GM23338 (cell line): ENCODE measurements around the gene TNFAIP1. TPM values are rescaled to one million over a fixed set of nuclear protein-coding genes. Genes with fewer than 3 reads are reported as not detected.

Experiments used
- ATAC-seq: fragments of 200-7000 bp; cut with Tn5 transposase; 3 replicates; pipeline ENCODE4 v1.9.1; 2020
- DNase-seq: peaks from one replicate; pipeline ENCODE4 v3.0.0-alpha.2; 2015; ENCODE audit warnings: low spot score
- H2AFZ ChIP-seq: fragments of 200-600 bp; sonication (generic); 2 replicates; pipeline ENCODE4 v1.8.0; 2016; ENCODE audit warnings: antibody characterized with exemption, mild to moderate bottlenecking, moderate library complexity
- H3F3A ChIP-seq: fragments of 200-600 bp; sonication (generic); replicated peaks from 2 replicates; pipeline ENCODE4 v1.8.0; 2017; ENCODE audit warnings: antibody characterized with exemption, mixed run types, low read depth
- H3K27ac ChIP-seq: fragments of 200-600 bp; sonication (generic); 2 replicates; pipeline ENCODE4 v1.6.1; 2016; ENCODE audit warnings: low read depth
- H3K27me3 ChIP-seq: fragments of 200-600 bp; sonication (generic); 2 replicates; pipeline ENCODE4 v1.8.0; 2016; ENCODE audit warnings: mild to moderate bottlenecking, mixed run types, moderate library complexity; ENCODE audit not compliant: insufficient read depth
- H3K36me3 ChIP-seq: fragments of 200-600 bp; sonication (generic); 2 replicates; pipeline ENCODE4 v1.8.0; 2016; ENCODE audit warnings: mild to moderate bottlenecking; ENCODE audit not compliant: insufficient read depth
- H3K4me1 ChIP-seq: fragments of 200-600 bp; sonication (generic); 2 replicates; pipeline ENCODE4 v1.8.0; 2016; ENCODE audit warnings: mild to moderate bottlenecking, moderate library complexity; ENCODE audit not compliant: insufficient read depth
- H3K4me2 ChIP-seq: fragments of 200-600 bp; sonication (generic); 2 replicates; pipeline ENCODE4 v1.7.1; 2017; ENCODE audit warnings: mixed run types
- H3K4me3 ChIP-seq: fragments of 200-600 bp; sonication (generic); 2 replicates; pipeline ENCODE4 v1.6.1; 2016; ENCODE audit warnings: mixed run types
- H3K79me2 ChIP-seq: fragments of 200-600 bp; sonication (generic); replicated peaks from 2 replicates; pipeline ENCODE4 v1.8.0; 2017; ENCODE audit warnings: mild to moderate bottlenecking; ENCODE audit not compliant: insufficient read depth
- H3K9me2 ChIP-seq: fragments of 200-600 bp; sonication (generic); 2 replicates; pipeline ENCODE4 v1.8.0; 2017; ENCODE audit not compliant: insufficient read depth
- H4K20me1 ChIP-seq: fragments of 200-600 bp; sonication (generic); replicated peaks from 2 replicates; pipeline ENCODE4 v1.8.0; 2017; ENCODE audit warnings: mild to moderate bottlenecking; ENCODE audit not compliant: insufficient read depth
- H3K27ac Mint-ChIP-seq: 2 replicates; pipeline ENCODE4 v1.8.0; 2020; ENCODE audit warnings: inconsistent platforms, mild to moderate bottlenecking, moderate library complexity, mixed read lengths
- H3K27me3 Mint-ChIP-seq: 3 replicates; pipeline ENCODE4 v1.8.0; 2022; ENCODE audit warnings: low read depth, mild to moderate bottlenecking, moderate library complexity, mixed read lengths, inconsistent platforms; ENCODE audit not compliant: insufficient read depth, poor library complexity
- H3K36me3 Mint-ChIP-seq: 3 replicates; pipeline ENCODE4 v1.8.0; 2021; ENCODE audit warnings: low read depth, mild to moderate bottlenecking, inconsistent platforms, moderate library complexity, mixed read lengths
- H3K4me1 Mint-ChIP-seq: 3 replicates; pipeline ENCODE4 v1.8.0; 2020; ENCODE audit warnings: mild to moderate bottlenecking, inconsistent platforms, mixed read lengths
- H3K4me3 Mint-ChIP-seq: 3 replicates; pipeline ENCODE4 v1.8.0; 2021; ENCODE audit warnings: moderate library complexity, mild to moderate bottlenecking, inconsistent platforms, mixed read lengths
- H3K9me3 Mint-ChIP-seq: 3 replicates; pipeline ENCODE4 v1.8.0; 2020; ENCODE audit warnings: moderate library complexity, mild to moderate bottlenecking, inconsistent platforms, mixed read lengths
- CREB1 ChIP-seq: fragments of 250-450 bp; sonication (Bioruptor Pico); IDR thresholded peaks from 2 replicates; pipeline ENCODE4 v1.5.0; 2020; ENCODE audit warnings: low read depth, mild to moderate bottlenecking, moderate library complexity
- EZH2 ChIP-seq: fragments of 200-600 bp; sonication (generic); IDR thresholded peaks from one replicate; pipeline ENCODE4 v1.8.0; 2017; ENCODE audit warnings: antibody characterized with exemption, mild to moderate bottlenecking, low read depth; ENCODE audit not compliant: unreplicated experiment
- EZH2phosphoT487 ChIP-seq: fragments of 200-600 bp; sonication (generic); IDR thresholded peaks from one replicate; pipeline ENCODE4 v1.8.1; 2018; ENCODE audit warnings: antibody characterized with exemption; ENCODE audit not compliant: unreplicated experiment
- JUNB ChIP-seq: IDR thresholded peaks from one replicate; pipeline ENCODE4 v1.6.1; 2016; ENCODE audit warnings: antibody characterized with exemption; ENCODE audit not compliant: unreplicated experiment
- NANOG ChIP-seq: IDR thresholded peaks from 2 replicates; pipeline ENCODE4 v1.6.1; 2016; ENCODE audit warnings: antibody characterized with exemption, borderline replicate concordance
- POLR2AphosphoS5 ChIP-seq: IDR thresholded peaks from 2 replicates; pipeline ENCODE4 v1.6.1; 2016; ENCODE audit warnings: antibody characterized with exemption, low read depth
- STAT1 ChIP-seq: IDR thresholded peaks from one replicate; pipeline ENCODE4 v1.6.1; 2016; ENCODE audit warnings: antibody characterized with exemption; ENCODE audit not compliant: unreplicated experiment
- ZNF114 ChIP-seq: fragments of 250-450 bp; sonication (Bioruptor Pico); IDR thresholded peaks from 2 replicates; pipeline ENCODE4 v1.5.0; 2020; ENCODE audit warnings: mild to moderate bottlenecking, moderate library complexity
- ZNF331 ChIP-seq: fragments of 250-450 bp; sonication (Bioruptor Pico); IDR thresholded peaks from 2 replicates; pipeline ENCODE4 v1.5.0; 2020; ENCODE audit warnings: low read depth, mild to moderate bottlenecking, moderate library complexity
- polyA plus RNA-seq: library from polyadenylated mRNA; unstranded; fragments of >200 nt; fragmentation: Nextera tagmentation; extraction: Ambion mirVana; gene quantifications from 2 replicates; pipeline ENCODE4 v1.2.1, GENCODE V29; 2016
- total RNA-seq: library from RNA; depleted of rRNA; stranded (reverse); fragments of >200 nt; shearing (Covaris generic); gene quantifications from 2 replicates; pipeline ENCODE4 v1.2.3, GENCODE V29; 2014
- TF ChIP-seq, protein P1 (sequence below): IDR thresholded peaks from 2 replicates; pipeline ENCODE4 v1.6.1; 2016; ENCODE audit warnings: antibody characterized with exemption
- TF ChIP-seq, protein P2 (sequence below): IDR thresholded peaks from one replicate; pipeline ENCODE4 v1.6.1; 2018; ENCODE audit warnings: antibody characterized with exemption; ENCODE audit not compliant: unreplicated experiment
- TF ChIP-seq, protein P3 (sequence below), 2 experiments: fragments of 200-600 bp in 1 of 2; sonication (generic) in 1 of 2; conservative IDR thresholded peaks; 2 replicates each; pipeline versions ENCODE4 v1.5.1 to v1.6.1; 2016 to 2017; ENCODE audit warnings: antibody characterized with exemption in 2 of 2, low read depth in 2 of 2, mild to moderate bottlenecking in 2 of 2, moderate library complexity in 1 of 2
- TF ChIP-seq, protein P4 (sequence below): fragments of 250-450 bp; sonication (Bioruptor Pico); IDR thresholded peaks from 2 replicates; pipeline ENCODE4 v1.5.0; 2020; ENCODE audit warnings: mild to moderate bottlenecking, moderate library complexity

Gene TNFAIP1
- total and polyA plus RNA-seq, 2 experiments from 2014 or later = 6.3 to 13.1 TPM

DNA sequence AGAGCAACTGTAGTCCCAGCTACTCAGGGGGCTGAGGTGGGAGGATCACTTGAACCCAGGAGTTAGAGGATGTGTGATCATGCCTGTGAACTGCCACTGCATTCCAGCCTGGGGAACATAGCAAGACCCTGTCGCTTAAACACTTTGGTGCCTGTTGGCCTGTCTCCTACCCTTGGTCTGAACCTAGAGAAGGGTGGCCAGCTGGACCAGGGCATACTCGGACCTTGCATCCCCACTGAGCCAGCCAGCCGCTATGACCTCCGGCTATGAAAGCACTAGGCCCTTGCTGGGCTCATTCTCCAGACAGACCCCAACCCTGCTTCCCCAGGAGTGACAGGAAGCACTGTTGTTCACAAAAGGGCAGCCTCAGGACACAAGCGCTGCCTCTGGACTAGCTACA is 4.9 kb upstream of the TNFAIP1 start:
- no peak for ATAC-seq
- H3K36me3 Mint-ChIP-seq = peaks cover 41% of the 10 kb centered on the region
- Histone ChIP-seq H3K36me3 (peaks cover 22% of the 10 kb centered on the region), H3K79me2 (peaks cover 9% of the 10 kb centered on the region), H2AFZ (no peak overlapping the region), H4K20me1 (peaks cover 26% of the 10 kb centered on the region), H3K27me3 (no peaks in the 10 kb centered on the region), H3K4me1 (peaks cover 5% of the 10 kb centered on the region; the same call in 1 of the 2 replicates), H3K9me2 (no peaks in the 10 kb centered on the region), H3K27ac (peak overlapping the region; percentile 26; the same call in 1 of the 2 replicates), H3K4me2 (no peak overlapping the region), H3K4me3 (no peak overlapping the region), H3F3A (peaks cover 21% of the 10 kb centered on the region; the same call in 1 of the 2 replicates)
- H3K4me3 Mint-ChIP-seq = no peak overlapping the region
- H3K4me1 Mint-ChIP-seq = peaks cover 11% of the 10 kb centered on the region
- no peak for DNase-seq
- no peak for TF ChIP-seq ZNF331 (CRISPR knock-in tag)
- TF ChIP-seq, protein P1, sequence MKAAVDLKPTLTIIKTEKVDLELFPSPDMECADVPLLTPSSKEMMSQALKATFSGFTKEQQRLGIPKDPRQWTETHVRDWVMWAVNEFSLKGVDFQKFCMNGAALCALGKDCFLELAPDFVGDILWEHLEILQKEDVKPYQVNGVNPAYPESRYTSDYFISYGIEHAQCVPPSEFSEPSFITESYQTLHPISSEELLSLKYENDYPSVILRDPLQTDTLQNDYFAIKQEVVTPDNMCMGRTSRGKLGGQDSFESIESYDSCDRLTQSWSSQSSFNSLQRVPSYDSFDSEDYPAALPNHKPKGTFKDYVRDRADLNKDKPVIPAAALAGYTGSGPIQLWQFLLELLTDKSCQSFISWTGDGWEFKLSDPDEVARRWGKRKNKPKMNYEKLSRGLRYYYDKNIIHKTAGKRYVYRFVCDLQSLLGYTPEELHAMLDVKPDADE = no peak
- TF ChIP-seq POLR2AphosphoS5 = no peak; the same call in 1 of the 2 replicates
- no peak for TF ChIP-seq EZH2
- TF ChIP-seq, protein P2, sequence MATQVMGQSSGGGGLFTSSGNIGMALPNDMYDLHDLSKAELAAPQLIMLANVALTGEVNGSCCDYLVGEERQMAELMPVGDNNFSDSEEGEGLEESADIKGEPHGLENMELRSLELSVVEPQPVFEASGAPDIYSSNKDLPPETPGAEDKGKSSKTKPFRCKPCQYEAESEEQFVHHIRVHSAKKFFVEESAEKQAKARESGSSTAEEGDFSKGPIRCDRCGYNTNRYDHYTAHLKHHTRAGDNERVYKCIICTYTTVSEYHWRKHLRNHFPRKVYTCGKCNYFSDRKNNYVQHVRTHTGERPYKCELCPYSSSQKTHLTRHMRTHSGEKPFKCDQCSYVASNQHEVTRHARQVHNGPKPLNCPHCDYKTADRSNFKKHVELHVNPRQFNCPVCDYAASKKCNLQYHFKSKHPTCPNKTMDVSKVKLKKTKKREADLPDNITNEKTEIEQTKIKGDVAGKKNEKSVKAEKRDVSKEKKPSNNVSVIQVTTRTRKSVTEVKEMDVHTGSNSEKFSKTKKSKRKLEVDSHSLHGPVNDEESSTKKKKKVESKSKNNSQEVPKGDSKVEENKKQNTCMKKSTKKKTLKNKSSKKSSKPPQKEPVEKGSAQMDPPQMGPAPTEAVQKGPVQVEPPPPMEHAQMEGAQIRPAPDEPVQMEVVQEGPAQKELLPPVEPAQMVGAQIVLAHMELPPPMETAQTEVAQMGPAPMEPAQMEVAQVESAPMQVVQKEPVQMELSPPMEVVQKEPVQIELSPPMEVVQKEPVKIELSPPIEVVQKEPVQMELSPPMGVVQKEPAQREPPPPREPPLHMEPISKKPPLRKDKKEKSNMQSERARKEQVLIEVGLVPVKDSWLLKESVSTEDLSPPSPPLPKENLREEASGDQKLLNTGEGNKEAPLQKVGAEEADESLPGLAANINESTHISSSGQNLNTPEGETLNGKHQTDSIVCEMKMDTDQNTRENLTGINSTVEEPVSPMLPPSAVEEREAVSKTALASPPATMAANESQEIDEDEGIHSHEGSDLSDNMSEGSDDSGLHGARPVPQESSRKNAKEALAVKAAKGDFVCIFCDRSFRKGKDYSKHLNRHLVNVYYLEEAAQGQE = no peak
- no peak for TF ChIP-seq JUNB
- no peak for TF ChIP-seq NANOG
- TF ChIP-seq, protein P3, sequence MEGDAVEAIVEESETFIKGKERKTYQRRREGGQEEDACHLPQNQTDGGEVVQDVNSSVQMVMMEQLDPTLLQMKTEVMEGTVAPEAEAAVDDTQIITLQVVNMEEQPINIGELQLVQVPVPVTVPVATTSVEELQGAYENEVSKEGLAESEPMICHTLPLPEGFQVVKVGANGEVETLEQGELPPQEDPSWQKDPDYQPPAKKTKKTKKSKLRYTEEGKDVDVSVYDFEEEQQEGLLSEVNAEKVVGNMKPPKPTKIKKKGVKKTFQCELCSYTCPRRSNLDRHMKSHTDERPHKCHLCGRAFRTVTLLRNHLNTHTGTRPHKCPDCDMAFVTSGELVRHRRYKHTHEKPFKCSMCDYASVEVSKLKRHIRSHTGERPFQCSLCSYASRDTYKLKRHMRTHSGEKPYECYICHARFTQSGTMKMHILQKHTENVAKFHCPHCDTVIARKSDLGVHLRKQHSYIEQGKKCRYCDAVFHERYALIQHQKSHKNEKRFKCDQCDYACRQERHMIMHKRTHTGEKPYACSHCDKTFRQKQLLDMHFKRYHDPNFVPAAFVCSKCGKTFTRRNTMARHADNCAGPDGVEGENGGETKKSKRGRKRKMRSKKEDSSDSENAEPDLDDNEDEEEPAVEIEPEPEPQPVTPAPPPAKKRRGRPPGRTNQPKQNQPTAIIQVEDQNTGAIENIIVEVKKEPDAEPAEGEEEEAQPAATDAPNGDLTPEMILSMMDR (conservative IDR thresholded peaks at IDR 0.05; ENCODE audit: low read depth in 2 of 2) = no peak
- TF ChIP-seq ZNF114 (CRISPR knock-in tag) = no peak
- TF ChIP-seq, protein P4, sequence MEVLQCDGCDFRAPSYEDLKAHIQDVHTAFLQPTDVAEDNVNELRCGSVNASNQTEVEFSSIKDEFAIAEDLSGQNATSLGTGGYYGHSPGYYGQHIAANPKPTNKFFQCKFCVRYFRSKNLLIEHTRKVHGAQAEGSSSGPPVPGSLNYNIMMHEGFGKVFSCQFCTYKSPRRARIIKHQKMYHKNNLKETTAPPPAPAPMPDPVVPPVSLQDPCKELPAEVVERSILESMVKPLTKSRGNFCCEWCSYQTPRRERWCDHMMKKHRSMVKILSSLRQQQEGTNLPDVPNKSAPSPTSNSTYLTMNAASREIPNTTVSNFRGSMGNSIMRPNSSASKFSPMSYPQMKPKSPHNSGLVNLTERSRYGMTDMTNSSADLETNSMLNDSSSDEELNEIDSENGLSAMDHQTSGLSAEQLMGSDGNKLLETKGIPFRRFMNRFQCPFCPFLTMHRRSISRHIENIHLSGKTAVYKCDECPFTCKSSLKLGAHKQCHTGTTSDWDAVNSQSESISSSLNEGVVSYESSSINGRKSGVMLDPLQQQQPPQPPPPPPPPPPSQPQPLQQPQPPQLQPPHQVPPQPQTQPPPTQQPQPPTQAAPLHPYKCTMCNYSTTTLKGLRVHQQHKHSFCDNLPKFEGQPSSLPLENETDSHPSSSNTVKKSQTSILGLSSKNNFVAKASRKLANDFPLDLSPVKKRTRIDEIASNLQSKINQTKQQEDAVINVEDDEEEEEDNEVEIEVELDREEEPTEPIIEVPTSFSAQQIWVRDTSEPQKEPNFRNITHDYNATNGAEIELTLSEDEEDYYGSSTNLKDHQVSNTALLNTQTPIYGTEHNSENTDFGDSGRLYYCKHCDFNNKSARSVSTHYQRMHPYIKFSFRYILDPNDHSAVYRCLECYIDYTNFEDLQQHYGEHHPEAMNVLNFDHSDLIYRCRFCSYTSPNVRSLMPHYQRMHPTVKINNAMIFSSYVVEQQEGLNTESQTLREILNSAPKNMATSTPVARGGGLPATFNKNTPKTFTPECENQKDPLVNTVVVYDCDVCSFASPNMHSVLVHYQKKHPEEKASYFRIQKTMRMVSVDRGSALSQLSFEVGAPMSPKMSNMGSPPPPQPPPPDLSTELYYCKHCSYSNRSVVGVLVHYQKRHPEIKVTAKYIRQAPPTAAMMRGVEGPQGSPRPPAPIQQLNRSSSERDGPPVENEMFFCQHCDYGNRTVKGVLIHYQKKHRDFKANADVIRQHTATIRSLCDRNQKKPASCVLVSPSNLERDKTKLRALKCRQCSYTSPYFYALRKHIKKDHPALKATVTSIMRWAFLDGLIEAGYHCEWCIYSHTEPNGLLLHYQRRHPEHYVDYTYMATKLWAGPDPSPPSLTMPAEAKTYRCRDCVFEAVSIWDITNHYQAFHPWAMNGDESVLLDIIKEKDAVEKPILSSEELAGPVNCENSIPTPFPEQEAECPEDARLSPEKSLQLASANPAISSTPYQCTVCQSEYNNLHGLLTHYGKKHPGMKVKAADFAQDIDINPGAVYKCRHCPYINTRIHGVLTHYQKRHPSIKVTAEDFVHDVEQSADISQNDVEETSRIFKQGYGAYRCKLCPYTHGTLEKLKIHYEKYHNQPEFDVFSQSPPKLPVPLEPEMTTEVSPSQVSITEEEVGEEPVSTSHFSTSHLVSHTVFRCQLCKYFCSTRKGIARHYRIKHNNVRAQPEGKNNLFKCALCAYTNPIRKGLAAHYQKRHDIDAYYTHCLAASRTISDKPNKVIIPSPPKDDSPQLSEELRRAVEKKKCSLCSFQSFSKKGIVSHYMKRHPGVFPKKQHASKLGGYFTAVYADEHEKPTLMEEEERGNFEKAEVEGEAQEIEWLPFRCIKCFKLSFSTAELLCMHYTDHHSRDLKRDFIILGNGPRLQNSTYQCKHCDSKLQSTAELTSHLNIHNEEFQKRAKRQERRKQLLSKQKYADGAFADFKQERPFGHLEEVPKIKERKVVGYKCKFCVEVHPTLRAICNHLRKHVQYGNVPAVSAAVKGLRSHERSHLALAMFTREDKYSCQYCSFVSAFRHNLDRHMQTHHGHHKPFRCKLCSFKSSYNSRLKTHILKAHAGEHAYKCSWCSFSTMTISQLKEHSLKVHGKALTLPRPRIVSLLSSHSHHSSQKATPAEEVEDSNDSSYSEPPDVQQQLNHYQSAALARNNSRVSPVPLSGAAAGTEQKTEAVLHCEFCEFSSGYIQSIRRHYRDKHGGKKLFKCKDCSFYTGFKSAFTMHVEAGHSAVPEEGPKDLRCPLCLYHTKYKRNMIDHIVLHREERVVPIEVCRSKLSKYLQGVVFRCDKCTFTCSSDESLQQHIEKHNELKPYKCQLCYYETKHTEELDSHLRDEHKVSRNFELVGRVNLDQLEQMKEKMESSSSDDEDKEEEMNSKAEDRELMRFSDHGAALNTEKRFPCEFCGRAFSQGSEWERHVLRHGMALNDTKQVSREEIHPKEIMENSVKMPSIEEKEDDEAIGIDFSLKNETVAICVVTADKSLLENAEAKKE (CRISPR knock-in tag) = no peak
- no peak for TF ChIP-seq CREB1 (CRISPR knock-in tag)
- no peak for TF ChIP-seq STAT1
- no peak for TF ChIP-seq EZH2phosphoT487
- peaks cover 9% of the 10 kb centered on the region for H3K27me3 Mint-ChIP-seq
- no peak overlapping the region for H3K27ac Mint-ChIP-seq
- no peaks in the 10 kb centered on the region for H3K9me3 Mint-ChIP-seq
